22Rv1 (cell line): ENCODE data around the gene PUDP.

Experiments
- ZFX ChIP-seq: fragments of 450-650 bp; IDR thresholded peaks from 2 replicates; pipeline ENCODE4 v1.6.1; 2017; ENCODE audit warnings: antibody characterized with exemption, borderline replicate concordance
- TF ChIP-seq, protein P1 (sequence below): fragments of 450-650 bp; IDR thresholded peaks from 2 replicates; pipeline ENCODE4 v1.5.1; 2017; ENCODE audit warnings: mild to moderate bottlenecking

DNA sequence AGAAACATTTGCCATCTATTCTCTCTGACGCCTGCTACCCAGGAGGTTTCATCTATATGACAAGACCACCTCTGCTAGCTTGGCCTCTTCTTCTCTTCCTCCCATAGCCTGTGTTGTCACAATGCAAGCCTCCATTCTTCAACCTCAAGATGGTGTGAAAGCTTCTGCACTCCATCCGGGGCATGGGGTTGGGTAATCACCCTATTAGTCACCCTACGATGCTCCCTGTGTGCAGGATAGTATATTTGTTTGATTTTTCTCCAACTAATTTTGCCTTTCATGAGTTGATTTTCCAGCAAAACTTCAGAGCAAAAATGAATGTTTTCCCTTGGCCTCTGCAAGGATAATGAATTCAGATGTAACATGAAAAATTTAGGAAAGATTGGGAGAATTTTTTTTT is 128.4 kb downstream of the PUDP start:
- TF ChIP-seq, protein P1, sequence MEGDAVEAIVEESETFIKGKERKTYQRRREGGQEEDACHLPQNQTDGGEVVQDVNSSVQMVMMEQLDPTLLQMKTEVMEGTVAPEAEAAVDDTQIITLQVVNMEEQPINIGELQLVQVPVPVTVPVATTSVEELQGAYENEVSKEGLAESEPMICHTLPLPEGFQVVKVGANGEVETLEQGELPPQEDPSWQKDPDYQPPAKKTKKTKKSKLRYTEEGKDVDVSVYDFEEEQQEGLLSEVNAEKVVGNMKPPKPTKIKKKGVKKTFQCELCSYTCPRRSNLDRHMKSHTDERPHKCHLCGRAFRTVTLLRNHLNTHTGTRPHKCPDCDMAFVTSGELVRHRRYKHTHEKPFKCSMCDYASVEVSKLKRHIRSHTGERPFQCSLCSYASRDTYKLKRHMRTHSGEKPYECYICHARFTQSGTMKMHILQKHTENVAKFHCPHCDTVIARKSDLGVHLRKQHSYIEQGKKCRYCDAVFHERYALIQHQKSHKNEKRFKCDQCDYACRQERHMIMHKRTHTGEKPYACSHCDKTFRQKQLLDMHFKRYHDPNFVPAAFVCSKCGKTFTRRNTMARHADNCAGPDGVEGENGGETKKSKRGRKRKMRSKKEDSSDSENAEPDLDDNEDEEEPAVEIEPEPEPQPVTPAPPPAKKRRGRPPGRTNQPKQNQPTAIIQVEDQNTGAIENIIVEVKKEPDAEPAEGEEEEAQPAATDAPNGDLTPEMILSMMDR = no peak
- TF ChIP-seq ZFX = no peak
